Measurements from ENCODE around the gene PJA1. TPM values are rescaled to one million over a fixed set of nuclear protein-coding genes. Genes with fewer than 3 reads are reported as not detected.

PJA1 gene
- total RNA-seq, 1 donor from 2014 or later, result 14.4 TPM

DNA sequence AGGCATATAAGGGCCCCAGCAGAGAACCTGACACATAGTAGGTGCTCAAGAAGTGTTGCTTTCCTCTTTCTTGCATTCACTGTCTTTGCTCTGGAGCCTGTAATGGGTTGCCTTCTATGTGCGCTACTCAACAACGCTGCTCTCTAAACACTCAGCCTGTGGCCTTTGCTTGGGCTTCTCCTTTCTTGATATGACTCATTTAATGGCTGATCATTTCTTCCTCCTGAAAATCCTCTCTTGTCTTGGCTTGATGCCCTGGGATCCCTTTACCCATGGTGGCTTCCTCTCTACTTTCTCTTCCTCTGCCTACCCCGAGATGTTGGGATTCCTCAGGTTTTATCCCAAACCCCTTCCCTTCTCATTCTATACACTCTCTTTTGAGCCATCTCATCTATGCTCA, 19.9 kb upstream of the PJA1 start:
- H3K27ac Mint-ChIP-seq, result no peak overlapping the region
- no peaks in the 10 kb centered on the region for H3K4me1 Mint-ChIP-seq
- H3K4me3 Mint-ChIP-seq, result no peak overlapping the region
- H3K36me3 Mint-ChIP-seq (ENCODE audit: low read depth), result no peaks in the 10 kb centered on the region
- H3K27me3 Mint-ChIP-seq, result peaks cover 4% of the 10 kb centered on the region
- no peaks in the 10 kb centered on the region for H3K9me3 Mint-ChIP-seq
- no peak for DNase-seq
- intact Hi-C loops (cut with micrococcal nuclease), result no loop called here

- H3K9me3 Mint-ChIP-seq, result no peaks in the 10 kb centered on the region
- H3K27ac Mint-ChIP-seq, result no peak overlapping the region
- no peaks in the 10 kb centered on the region for H3K4me1 Mint-ChIP-seq
- H3K27me3 Mint-ChIP-seq, result peaks cover 6% of the 10 kb centered on the region
- DNase-seq, result no peak
- H3K36me3 Mint-ChIP-seq (ENCODE audit: low read depth), result no peaks in the 10 kb centered on the region
- no peak overlapping the region for H3K4me3 Mint-ChIP-seq
- intact Hi-C loops (cut with micrococcal nuclease), result no loop called here
Observed at GRCh38 chrX:69182818-69183380, 17.6 kb upstream of the PJA1 start.

GRCh38 chrX:69179380-69179911, 14.2 kb upstream of the PJA1 start:
- no peaks in the 10 kb centered on the region for H3K4me1 Mint-ChIP-seq
- H3K27ac Mint-ChIP-seq, result no peak overlapping the region
- H3K36me3 Mint-ChIP-seq (ENCODE audit: low read depth), result no peaks in the 10 kb centered on the region
- H3K4me3 Mint-ChIP-seq, result no peak overlapping the region
- intact Hi-C loops (cut with micrococcal nuclease), result no loop called here
- H3K9me3 Mint-ChIP-seq, result no peaks in the 10 kb centered on the region
- H3K27me3 Mint-ChIP-seq, result peaks cover 6% of the 10 kb centered on the region
- DNase-seq, result no peak

GRCh38 chrX:69178592-69178991, 13.3 kb upstream of the PJA1 start:
- intact Hi-C loops (cut with micrococcal nuclease), result no loop called here
- no peaks in the 10 kb centered on the region for H3K9me3 Mint-ChIP-seq
- H3K4me1 Mint-ChIP-seq, result no peaks in the 10 kb centered on the region
- H3K36me3 Mint-ChIP-seq (ENCODE audit: low read depth), result no peaks in the 10 kb centered on the region
- H3K4me3 Mint-ChIP-seq, result no peak overlapping the region
- H3K27me3 Mint-ChIP-seq, result peaks cover 6% of the 10 kb centered on the region
- DNase-seq, result no peak
- H3K27ac Mint-ChIP-seq, result no peak overlapping the region

GRCh38 chrX:69177511-69178162, 12.4 kb upstream of the PJA1 start:
- no peaks in the 10 kb centered on the region for H3K9me3 Mint-ChIP-seq
- no peaks in the 10 kb centered on the region for H3K4me1 Mint-ChIP-seq
- no peak overlapping the region for H3K4me3 Mint-ChIP-seq
- peaks cover 6% of the 10 kb centered on the region for H3K27me3 Mint-ChIP-seq
- no peak for DNase-seq
- intact Hi-C loops (cut with micrococcal nuclease), result no loop called here
- H3K36me3 Mint-ChIP-seq (ENCODE audit: low read depth), result no peaks in the 10 kb centered on the region
- no peak overlapping the region for H3K27ac Mint-ChIP-seq

DNA sequence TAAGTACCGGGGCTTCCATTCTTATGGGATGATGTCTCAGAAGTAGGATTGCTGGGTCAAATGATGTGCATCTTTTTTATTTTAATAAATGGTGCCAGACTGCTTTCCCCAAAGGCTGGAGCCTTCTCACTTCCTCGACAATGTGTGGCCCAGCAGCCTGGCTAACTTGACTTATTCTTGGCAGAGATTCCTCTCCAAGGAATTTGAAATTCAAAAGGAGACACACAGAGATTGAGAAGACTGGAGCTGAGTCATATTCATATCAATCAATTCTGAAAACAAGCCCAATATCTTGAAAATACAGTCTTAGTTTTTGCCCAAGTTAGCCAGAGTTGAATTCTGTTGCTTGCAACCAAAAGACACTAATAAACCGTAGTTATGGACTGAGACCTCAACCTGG, 10.8 kb upstream of the PJA1 start:
- Mint-ChIP-seq H3K4me3 (no peak overlapping the region), H3K36me3 (ENCODE audit: low read depth) (no peaks in the 10 kb centered on the region), H3K27me3 (peaks cover 11% of the 10 kb centered on the region), H3K4me1 (no peaks in the 10 kb centered on the region), H3K9me3 (no peaks in the 10 kb centered on the region), H3K27ac (no peak overlapping the region)
- no peak for DNase-seq
- intact Hi-C loops (cut with micrococcal nuclease), result no loop called here

GRCh38 chrX:69173906-69174305, 8.7 kb upstream of the PJA1 start:
- Mint-ChIP-seq H3K27ac (no peak overlapping the region), H3K27me3 (peaks cover 9% of the 10 kb centered on the region), H3K36me3 (ENCODE audit: low read depth) (no peaks in the 10 kb centered on the region), H3K9me3 (no peaks in the 10 kb centered on the region), H3K4me3 (no peak overlapping the region), H3K4me1 (no peaks in the 10 kb centered on the region)
- no peak for DNase-seq
- intact Hi-C loops (cut with micrococcal nuclease), result no loop called here

DNA sequence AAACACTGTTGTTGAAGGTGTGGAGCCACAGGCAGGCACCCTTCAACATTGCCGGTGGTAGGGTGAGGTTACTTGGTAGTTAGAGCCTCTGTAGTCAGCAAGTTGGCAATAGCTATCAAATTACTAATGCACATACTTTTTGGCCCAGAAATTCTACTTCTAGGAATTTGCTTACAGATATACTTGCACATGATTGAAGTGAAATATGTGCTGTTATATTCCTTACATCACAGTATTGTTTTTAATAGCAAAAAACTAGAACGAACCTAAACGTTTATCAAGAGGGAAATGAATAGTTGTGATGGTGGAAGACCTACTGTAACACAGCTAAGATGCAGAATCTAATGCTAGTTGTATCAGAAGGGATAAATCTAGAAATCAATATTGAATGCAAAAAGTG, 7.7 kb upstream of the PJA1 start:
- Mint-ChIP-seq H3K4me1 (no peaks in the 10 kb centered on the region), H3K27me3 (peaks cover 12% of the 10 kb centered on the region), H3K4me3 (no peak overlapping the region), H3K9me3 (no peaks in the 10 kb centered on the region), H3K36me3 (ENCODE audit: low read depth) (no peaks in the 10 kb centered on the region), H3K27ac (no peak overlapping the region)
- no peak for DNase-seq
- intact Hi-C loops (cut with micrococcal nuclease), result no loop called here

- Mint-ChIP-seq H3K27me3 (peaks cover 12% of the 10 kb centered on the region), H3K36me3 (ENCODE audit: low read depth) (no peaks in the 10 kb centered on the region), H3K9me3 (no peaks in the 10 kb centered on the region), H3K27ac (no peak overlapping the region), H3K4me1 (no peaks in the 10 kb centered on the region), H3K4me3 (no peak overlapping the region)
- intact Hi-C loops (cut with micrococcal nuclease), result no loop called here
- no peak for DNase-seq
Observed at GRCh38 chrX:69170319-69170718, 5.1 kb upstream of the PJA1 start.

GRCh38 chrX:69163936-69164741, 1.1 kb downstream of the PJA1 start:
- H3K4me1 Mint-ChIP-seq, result peaks cover 21% of the 10 kb centered on the region
- DNase-seq, result peak; percentile 84
- peak overlapping the region; percentile 84 for H3K4me3 Mint-ChIP-seq
- intact Hi-C loops (cut with micrococcal nuclease), result loop anchor here (2.0 to 5.0 kb wide), 2 partner anchors 335 to 662 kb away; partner anchors contain the start of gene EFNB1
- H3K27me3 Mint-ChIP-seq, result peaks cover 5% of the 10 kb centered on the region
- no peaks in the 10 kb centered on the region for H3K9me3 Mint-ChIP-seq
- H3K27ac Mint-ChIP-seq, result peak overlapping the region; percentile 82
- peaks cover 6% of the 10 kb centered on the region for H3K36me3 Mint-ChIP-seq (ENCODE audit: low read depth)

DNA sequence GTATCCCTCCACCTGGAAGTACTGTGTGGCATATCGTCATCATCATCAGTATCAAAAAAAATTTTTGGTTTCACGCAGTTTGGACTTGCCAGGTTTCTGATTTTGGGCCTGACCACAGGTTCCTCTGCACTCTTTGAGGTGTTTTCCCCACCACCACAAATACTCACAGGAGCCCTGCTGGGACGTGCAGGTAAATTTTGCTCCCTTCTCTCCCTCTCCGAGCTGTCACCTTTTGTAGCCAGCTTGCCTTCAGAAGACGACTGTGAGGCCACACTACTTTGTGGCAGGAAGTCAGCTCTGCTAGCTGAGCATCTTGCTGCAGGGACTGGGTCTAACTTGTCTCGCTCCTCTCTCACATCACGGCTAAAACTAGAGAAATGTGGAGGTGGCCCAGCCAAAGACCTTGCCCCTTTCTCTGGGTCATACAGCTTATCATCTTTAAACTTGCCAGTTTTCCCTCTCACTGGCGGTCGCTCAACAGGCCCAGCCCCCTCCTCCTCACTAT, 2.8 kb downstream of the PJA1 start:
- no peak overlapping the region for H3K4me3 Mint-ChIP-seq
- no peak overlapping the region for H3K27ac Mint-ChIP-seq
- H3K27me3 Mint-ChIP-seq, result no peaks in the 10 kb centered on the region
- peaks cover 6% of the 10 kb centered on the region for H3K36me3 Mint-ChIP-seq (ENCODE audit: low read depth)
- DNase-seq, result peak; percentile 55
- no peaks in the 10 kb centered on the region for H3K9me3 Mint-ChIP-seq
- intact Hi-C loops (cut with micrococcal nuclease), result loop anchor here (5.0 kb wide), 1 partner anchor 660 kb away; no protein-coding TSS in a partner anchor
- H3K4me1 Mint-ChIP-seq, result peaks cover 21% of the 10 kb centered on the region

- H3K36me3 Mint-ChIP-seq (ENCODE audit: low read depth), result peaks cover 6% of the 10 kb centered on the region
- DNase-seq, result no peak
- H3K4me1 Mint-ChIP-seq, result peaks cover 21% of the 10 kb centered on the region
- no peaks in the 10 kb centered on the region for H3K9me3 Mint-ChIP-seq
- no peak overlapping the region for H3K27ac Mint-ChIP-seq
- no peaks in the 10 kb centered on the region for H3K27me3 Mint-ChIP-seq
- no peak overlapping the region for H3K4me3 Mint-ChIP-seq
- intact Hi-C loops (cut with micrococcal nuclease), result loop anchor here (5.0 kb wide), 1 partner anchor 660 kb away; no protein-coding TSS in a partner anchor
Observed at GRCh38 chrX:69161786-69162349, 3.4 kb downstream of the PJA1 start.

DNA sequence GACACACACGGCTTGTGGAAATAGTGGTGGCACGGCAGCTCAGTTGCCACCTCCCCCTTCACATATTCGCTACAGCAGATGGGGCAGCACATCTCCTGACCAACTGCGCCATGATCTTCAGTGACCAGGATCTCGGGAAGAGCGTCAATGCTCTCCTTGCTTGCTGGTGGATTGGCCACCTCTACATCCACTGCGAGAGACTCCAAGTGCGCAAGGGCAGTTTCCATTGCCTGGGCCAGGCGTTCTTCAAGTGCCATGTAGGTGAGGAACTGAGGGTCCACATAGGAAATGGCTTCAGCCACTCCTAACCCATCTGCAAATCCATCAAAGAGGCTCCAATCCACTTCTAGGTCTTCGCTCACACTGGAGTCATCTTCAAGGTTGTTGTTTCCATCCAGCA, 3.9 kb downstream of the PJA1 start:
- no peak for DNase-seq
- Mint-ChIP-seq H3K9me3 (no peaks in the 10 kb centered on the region), H3K4me3 (no peak overlapping the region), H3K36me3 (ENCODE audit: low read depth) (peaks cover 6% of the 10 kb centered on the region), H3K4me1 (peaks cover 21% of the 10 kb centered on the region), H3K27me3 (no peaks in the 10 kb centered on the region), H3K27ac (no peak overlapping the region)
- intact Hi-C loops (cut with micrococcal nuclease), result loop anchor here (5.0 kb wide), 1 partner anchor 659 kb away; no protein-coding TSS in a partner anchor
